ENCODE data around the gene PTPRN2.
"Not testable (repeated sequence)": the region's sequence is repeated elsewhere in the genome, so short reads cannot be mapped to it uniquely, and the experiment has no call there.

The PTPRN2 gene

GRCh38 chr7:158350166-158350900 is 237.3 kb downstream of the PTPRN2 start:
- no peak for DNase-seq (ENCODE audit: low read depth, low spot score)

- DNase-seq (ENCODE audit: low read depth, low spot score): no peak
Measured at GRCh38 chr7:158348446-158348845, 239.2 kb downstream of the PTPRN2 start.

- not testable (repeated sequence) for DNase-seq (ENCODE audit: low read depth, low spot score)
Measured at GRCh38 chr7:158348039-158348438, 239.6 kb downstream of the PTPRN2 start.

- DNase-seq (ENCODE audit: low read depth, low spot score): no peak
Measured at GRCh38 chr7:158345731-158346130, 241.9 kb downstream of the PTPRN2 start.

- DNase-seq (ENCODE audit: low read depth, low spot score): no peak
Measured at GRCh38 chr7:158344706-158345300, 242.8 kb downstream of the PTPRN2 start.

- DNase-seq (ENCODE audit: low read depth, low spot score): no peak
Measured at GRCh38 chr7:158343936-158344455, 243.6 kb downstream of the PTPRN2 start.

GRCh38 chr7:158343526-158343925 is 244.1 kb downstream of the PTPRN2 start:
- no peak for DNase-seq (ENCODE audit: low read depth, low spot score)

GRCh38 chr7:158341097-158341496 is 246.5 kb downstream of the PTPRN2 start:
- DNase-seq (ENCODE audit: low read depth, low spot score): not testable (repeated sequence)

- DNase-seq (ENCODE audit: low read depth, low spot score): not testable (repeated sequence)
Measured at GRCh38 chr7:158336952-158337351, 250.7 kb downstream of the PTPRN2 start.

GRCh38 chr7:158332516-158332915 is 255.1 kb downstream of the PTPRN2 start:
- not testable (repeated sequence) for DNase-seq (ENCODE audit: low read depth, low spot score)

GRCh38 chr7:158331826-158332450 is 255.7 kb downstream of the PTPRN2 start:
- DNase-seq (ENCODE audit: low read depth, low spot score): not testable (repeated sequence)

GRCh38 chr7:158329686-158330085 is 257.9 kb downstream of the PTPRN2 start:
- no peak for DNase-seq (ENCODE audit: low read depth, low spot score)

- no peak for DNase-seq (ENCODE audit: low read depth, low spot score)
Measured at GRCh38 chr7:158329014-158329610, 258.5 kb downstream of the PTPRN2 start.

GRCh38 chr7:158328376-158329013 is 259.1 kb downstream of the PTPRN2 start:
- no peak for DNase-seq (ENCODE audit: low read depth, low spot score)

GRCh38 chr7:158327571-158328180 is 259.9 kb downstream of the PTPRN2 start:
- no peak for DNase-seq (ENCODE audit: low read depth, low spot score)

GRCh38 chr7:158327012-158327411 is 260.6 kb downstream of the PTPRN2 start:
- no peak for DNase-seq (ENCODE audit: low read depth, low spot score)

GRCh38 chr7:158325530-158326381 is 261.9 kb downstream of the PTPRN2 start:
- no peak for DNase-seq (ENCODE audit: low read depth, low spot score)

GRCh38 chr7:158324397-158325360 is 262.9 kb downstream of the PTPRN2 start:
- no peak for DNase-seq (ENCODE audit: low read depth, low spot score)

- DNase-seq (ENCODE audit: low read depth, low spot score): no peak
Measured at GRCh38 chr7:158323741-158324396, 263.8 kb downstream of the PTPRN2 start.

All from smooth muscle cell of the brain vasculature (primary cell).